Measurements from ENCODE around the gene ACTR1B.

GRCh38 chr2:97645112-97645694, 18.6 kb downstream of the ACTR1B start:
- TF ChIP-seq EP300 (IDR thresholded peaks at IDR 0.05), result no peak
- TF ChIP-seq CTCF (IDR thresholded peaks at IDR 0.05), result peak in 1 of 3 donors; percentile 12
- no peak for TF ChIP-seq POLR2A (IDR thresholded peaks at IDR 0.05)
